Measurements from ENCODE around the gene PFN2.

DNA sequence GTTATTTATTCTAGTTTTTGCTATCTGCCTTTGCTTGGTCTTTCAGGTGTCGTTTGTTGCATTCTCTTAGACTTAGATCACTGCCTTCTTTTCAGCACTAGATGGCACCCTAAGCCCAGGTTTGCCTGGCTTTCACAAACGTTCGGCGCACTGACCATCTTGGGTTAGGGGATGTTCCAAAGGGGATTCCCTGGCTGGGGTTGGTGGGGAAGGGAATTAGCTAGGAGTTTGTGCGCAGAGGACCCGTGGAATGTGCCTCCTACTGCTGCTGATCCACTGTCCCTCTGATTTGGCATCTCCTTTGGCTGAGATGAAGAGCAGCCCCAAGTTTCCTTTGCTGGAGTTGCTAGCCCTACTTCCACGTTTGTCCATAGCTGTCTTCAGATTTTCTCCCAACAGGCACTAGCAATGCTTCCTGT lies 33.9 kb downstream of the PFN2 start:
- TF ChIP-seq CTCF (IDR thresholded peaks at IDR 0.05; ENCODE audit: insufficient read depth, low read length, poor library complexity, severe bottlenecking) = peak; percentile 77
- TF ChIP-seq EZH2phosphoT487 (conservative IDR thresholded peaks at IDR 0.05; ENCODE audit: low read length) = no peak

Data from SU-DHL-6 (cell line).